Omental fat pad (tissue), 4 donors: Measurements from ENCODE around the gene ITPR2. TPM values are rescaled to one million over a fixed set of nuclear protein-coding genes. Genes with fewer than 3 reads are reported as not detected.

ENCODE experiments used
- ATAC-seq: fragments of 150-250 bp; one replicate; pipeline ENCODE4 v1.9.1; 2016; ENCODE audit warnings: mild to moderate bottlenecking, moderate library complexity; ENCODE audit not compliant: low FRiP score
- DNase-seq: peaks from one replicate; pipeline ENCODE4 v3.0.0-alpha.2; 2019; ENCODE audit warnings: low spot score
- total RNA-seq, 4 donors: library from RNA; depleted of rRNA; stranded (reverse); fragments of >200 nt; gene quantifications; one replicate each; pipeline ENCODE4 v1.1.0, GENCODE V29; 2016
- TF ChIP-seq, protein P1 (sequence below), 3 donors: fragments of 450-650 bp; IDR thresholded peaks; one replicate each; pipeline ENCODE4 v1.5.1; 2016 to 2017; ENCODE audit warnings: antibody characterized with exemption in 3 of 3, mild to moderate bottlenecking in 3 of 3, moderate library complexity in 2 of 3

Gene ITPR2
- total RNA-seq, 4 donors from 2014 or later, result 39.0 to 62.9 (median 47.4) TPM

DNA sequence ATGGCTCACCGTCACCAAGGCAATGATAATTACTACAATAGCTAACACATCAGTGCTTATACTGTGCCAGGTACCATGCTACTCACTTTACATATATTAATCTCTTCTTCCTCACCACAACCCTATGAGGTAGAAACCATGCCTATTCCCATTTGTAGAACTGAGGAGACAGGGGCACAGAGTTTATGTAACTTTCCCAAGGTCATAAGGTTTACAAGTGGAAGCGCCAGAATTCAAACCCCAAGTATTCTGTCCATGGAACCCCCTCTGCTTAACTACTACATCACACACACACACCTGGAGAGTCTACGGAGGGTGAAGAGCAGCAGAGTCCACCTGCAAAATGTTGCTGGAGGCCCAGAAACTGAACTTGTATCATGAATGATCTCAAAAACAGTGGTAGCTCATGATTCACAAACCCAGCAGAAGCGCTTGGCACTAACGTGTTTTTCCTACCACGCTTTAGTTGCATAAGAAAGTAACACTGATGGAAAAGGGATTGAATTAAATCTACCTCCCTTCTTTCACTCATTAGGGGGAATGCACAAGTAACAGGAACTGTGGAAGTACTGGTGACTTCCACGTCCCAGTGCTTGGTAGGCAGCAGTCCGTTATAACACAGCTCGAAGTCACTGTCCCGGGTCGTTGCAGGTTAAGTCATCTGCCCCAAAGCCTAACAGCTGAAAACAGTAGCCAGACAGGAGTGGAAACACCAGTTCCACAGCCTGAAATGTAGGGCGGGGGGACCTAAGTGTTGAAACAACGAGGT, 2.0 kb downstream of the ITPR2 start:
- no peak for ATAC-seq
- DNase-seq, result no peak
- TF ChIP-seq, protein P1, sequence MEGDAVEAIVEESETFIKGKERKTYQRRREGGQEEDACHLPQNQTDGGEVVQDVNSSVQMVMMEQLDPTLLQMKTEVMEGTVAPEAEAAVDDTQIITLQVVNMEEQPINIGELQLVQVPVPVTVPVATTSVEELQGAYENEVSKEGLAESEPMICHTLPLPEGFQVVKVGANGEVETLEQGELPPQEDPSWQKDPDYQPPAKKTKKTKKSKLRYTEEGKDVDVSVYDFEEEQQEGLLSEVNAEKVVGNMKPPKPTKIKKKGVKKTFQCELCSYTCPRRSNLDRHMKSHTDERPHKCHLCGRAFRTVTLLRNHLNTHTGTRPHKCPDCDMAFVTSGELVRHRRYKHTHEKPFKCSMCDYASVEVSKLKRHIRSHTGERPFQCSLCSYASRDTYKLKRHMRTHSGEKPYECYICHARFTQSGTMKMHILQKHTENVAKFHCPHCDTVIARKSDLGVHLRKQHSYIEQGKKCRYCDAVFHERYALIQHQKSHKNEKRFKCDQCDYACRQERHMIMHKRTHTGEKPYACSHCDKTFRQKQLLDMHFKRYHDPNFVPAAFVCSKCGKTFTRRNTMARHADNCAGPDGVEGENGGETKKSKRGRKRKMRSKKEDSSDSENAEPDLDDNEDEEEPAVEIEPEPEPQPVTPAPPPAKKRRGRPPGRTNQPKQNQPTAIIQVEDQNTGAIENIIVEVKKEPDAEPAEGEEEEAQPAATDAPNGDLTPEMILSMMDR (IDR thresholded peaks at IDR 0.05), result no peak

DNA sequence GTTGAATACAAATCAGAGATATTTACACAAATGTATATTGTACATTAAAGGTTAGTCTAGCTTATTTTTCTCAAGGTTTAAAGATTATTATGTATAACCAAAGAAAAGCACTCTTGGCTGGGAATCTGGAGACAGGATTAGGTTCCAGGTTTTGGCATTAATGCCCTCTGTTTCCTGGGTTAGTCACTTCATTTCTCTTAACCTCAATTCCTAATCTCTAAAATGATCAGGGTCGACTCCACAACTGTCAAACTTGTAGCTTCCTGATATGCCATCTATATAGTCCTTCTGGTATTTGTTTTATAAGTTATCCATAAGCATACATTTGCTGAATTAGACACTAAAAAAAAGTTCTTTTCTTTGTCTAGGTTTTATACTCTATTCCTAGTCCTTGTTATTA, 2.6 kb downstream of the ITPR2 start:
- TF ChIP-seq, protein P1 (IDR thresholded peaks at IDR 0.05), result no peak
- ATAC-seq (no peak), DNase-seq (no peak)

DNA sequence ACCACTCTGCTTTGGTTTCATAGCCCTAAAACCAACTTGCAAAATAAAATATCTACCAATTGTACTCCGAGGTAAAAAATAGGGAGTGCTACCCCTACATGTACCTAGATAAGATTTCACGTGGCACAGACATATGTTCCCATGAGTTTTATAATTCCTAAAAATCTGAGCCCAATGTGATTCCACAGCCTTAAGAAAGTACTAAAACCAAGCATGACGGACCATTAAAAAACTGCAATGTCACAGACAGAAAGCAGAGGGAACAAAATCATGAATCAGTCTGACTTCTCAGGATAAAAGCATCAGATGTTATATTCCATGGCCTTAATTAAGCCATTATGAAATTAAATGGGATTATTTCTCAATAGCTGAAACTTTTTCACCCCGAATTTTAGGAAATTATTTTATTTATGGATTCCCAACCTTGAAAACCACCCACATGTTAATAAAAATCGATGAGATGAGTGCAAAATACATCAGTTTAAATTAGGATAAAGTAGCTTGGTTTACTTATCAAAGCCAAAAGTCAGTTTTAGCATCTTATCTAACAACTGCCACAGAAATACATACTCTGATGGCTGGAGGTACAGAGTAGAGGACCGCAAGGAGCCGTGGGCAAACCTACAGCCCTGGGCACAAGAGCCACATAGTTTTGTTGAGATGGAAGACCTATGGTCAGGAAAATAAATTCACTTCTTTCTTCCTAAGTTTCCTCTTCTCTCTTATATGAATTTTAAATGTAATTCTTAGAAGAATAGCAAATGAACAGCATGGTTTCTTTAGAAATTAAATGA, 4.5 kb downstream of the ITPR2 start:
- no peak for ATAC-seq
- DNase-seq, result no peak
- TF ChIP-seq, protein P1 (IDR thresholded peaks at IDR 0.05), result no peak

DNA sequence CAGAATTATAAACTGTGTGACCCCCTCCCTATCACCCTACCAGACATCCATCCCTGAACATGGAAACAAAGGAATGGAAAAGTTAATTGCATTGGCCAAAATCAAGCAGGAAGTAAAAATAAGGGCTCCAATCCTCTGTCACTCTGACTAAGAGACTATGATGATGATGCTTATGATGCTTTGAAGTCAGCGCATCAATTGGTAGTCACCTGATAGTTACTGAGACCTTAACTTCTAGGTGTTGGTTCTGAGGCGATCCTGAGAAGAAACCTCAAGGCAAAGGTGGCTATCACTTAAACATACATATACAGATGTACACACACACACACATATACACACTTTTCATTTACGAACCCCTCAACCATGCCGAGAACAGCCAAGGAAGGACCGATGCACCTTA, 6.6 kb downstream of the ITPR2 start:
- no peak for ATAC-seq
- TF ChIP-seq, protein P1 (IDR thresholded peaks at IDR 0.05), result no peak
- no peak for DNase-seq

DNA sequence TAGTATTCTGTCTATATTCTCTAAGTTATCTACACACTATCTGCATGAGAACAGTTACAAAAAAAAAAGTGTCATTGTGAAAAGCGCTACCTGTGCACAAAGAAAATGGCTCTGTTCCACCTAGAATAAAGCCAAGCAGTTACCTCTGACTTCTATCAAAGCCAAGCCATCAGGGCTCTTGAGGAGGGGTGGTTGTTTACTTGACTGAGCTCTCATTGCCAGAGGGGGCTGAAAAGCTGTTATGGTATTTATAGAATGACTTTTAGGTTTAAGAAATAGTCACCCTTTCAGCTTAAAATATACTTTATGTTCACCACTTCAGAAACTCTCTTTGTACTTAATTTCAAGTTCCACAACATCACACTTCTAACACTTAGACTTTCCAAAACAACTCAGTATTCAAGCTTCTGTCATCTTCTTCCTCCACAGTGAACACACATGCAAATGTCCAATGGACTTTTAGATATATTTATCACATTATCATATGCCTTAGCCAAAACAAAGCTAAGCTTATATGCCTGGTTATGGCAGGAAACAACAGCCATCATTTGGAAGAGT, 7.5 kb downstream of the ITPR2 start:
- TF ChIP-seq, protein P1 (IDR thresholded peaks at IDR 0.05), result no peak
- DNase-seq (no peak), ATAC-seq (no peak)

DNA sequence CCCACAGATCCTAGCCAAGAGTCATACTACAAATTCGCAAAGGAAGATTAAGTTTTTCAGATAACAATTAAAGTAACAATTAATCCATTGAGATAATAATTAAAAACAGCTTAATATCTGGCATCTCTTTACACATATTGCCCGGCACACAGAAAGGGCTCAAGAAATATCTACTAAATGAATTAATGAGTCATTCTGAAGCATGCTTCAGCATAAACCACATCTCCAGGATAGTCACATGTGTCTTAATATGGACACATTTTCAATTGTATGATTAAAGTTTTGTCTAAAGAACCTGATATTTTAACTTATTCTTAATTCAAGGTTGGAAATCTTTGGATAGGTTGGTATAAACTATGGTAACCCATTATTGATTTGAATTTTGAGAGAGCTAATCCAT, 9.6 kb downstream of the ITPR2 start:
- ATAC-seq (no peak), DNase-seq (no peak)
- TF ChIP-seq, protein P1 (IDR thresholded peaks at IDR 0.05), result no peak
